Stimulated activated CD4-positive, alpha-beta T cell treated with anti-CD3 and anti-CD28 coated beads, Interleukin-1b, Interleukin-23, amount 100 ng/mL, for 24 hours (primary cell): ENCODE data around the gene NMT1.
A peak's percentile ranks its signal among the peaks of the same experiment; 100 is the strongest.

Experiments
- DNase-seq, 4 experiments: peaks; one replicate each; pipeline ENCODE4 v3.0.0-alpha.2; 2020; ENCODE audit warnings: low read depth in 4 of 4, low spot score in 1 of 4

Gene NMT1

DNA sequence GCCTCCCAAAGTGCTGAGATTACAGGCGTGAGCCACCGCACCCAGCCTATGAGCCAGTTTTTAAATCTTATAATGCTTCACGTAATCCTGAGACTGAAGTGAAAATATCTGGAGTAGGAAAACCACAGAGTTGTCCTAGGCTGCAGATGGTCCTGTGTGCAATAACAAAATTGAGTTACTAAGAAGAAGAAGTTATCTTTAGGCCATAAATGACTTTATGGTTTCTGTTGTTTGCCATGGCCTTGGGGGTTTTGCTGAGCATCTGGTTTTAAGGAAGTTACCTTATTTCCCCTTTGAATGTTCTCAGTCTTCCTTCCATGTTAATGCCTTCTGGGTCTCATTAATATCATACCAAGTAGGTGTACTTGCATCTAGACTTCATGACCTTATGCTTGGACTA is 16.5 kb downstream of the NMT1 start:
- no peak for DNase-seq

DNA sequence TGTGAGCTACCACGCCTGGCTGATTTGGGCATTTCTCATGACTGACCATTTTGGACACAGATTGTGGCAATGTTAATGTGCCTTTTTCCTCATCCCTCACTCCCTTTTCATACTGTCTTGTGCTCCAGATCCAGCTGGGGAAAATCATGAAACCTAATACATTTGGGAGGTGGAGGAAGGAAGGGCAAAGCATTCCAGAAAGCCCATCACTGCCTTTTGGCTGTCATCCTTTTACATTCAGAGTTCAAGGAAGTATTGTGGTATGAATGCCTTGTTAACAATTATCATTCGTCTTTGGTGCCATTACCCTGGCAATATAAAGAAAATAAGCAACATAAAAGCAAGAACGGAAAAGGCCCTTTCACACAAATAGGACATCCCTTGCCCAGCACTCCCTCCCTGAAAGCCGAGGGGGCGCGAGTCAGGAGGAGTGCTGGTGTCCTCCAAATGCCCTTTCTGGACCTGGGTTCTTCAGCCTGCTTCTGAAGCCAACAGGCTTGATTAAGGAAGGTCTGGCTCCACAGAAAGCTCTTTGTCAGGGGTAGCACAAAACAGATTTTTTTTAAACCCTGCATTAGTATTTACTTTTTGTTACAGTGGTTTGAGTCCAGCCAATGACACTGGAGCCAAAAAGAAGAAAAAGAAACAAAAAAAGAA is 20.1 kb downstream of the NMT1 start:
- DNase-seq = no peak

DNA sequence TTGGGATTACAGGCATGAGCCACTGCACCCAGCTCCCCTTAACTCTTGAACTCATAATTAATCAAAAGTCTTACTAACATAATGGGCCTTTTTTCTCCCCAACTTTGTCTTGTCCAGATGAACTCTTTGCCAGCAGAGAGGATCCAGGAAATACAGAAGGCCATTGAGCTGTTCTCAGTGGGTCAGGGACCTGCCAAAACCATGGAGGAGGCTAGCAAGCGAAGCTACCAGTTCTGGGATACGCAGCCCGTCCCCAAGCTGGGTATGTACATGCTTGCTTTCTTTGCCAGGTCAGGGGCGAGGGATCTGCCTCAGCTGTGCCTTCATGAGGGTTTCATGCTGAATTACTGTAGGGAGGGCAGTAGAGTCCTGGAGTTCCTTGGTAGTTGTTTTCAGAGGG is 25.3 kb downstream of the NMT1 start:
- DNase-seq = no peak

DNA sequence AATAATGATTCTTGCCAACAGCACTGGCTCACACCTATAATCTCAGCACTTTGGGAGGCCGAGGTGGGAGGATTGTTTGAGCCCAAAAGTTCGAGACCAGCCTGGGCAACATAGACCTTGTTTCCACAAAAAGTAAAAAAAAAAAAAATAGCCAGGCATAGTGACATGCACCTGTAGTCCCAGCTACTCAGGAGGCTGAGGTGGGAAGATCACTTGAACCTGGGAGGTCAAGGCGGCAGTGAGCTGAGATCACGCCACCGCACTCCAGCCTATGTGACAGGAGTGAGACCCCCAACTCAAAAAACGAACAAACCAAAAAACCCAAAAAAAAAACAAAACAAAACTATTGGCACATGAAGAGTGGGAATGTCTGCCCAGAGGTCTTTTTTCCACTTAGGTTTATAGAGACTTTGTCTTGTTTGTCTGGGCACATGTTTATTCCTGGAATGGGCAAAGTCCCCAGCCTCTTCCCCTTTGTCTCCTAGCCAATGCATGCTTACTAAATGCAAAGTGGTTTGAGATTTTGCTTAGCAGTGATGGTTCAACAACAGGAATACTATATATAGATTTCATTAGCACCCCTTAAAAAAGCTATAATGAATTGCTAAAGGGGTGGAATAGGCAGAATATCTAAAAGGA is 25.9 kb downstream of the NMT1 start:
- DNase-seq = no peak

DNA sequence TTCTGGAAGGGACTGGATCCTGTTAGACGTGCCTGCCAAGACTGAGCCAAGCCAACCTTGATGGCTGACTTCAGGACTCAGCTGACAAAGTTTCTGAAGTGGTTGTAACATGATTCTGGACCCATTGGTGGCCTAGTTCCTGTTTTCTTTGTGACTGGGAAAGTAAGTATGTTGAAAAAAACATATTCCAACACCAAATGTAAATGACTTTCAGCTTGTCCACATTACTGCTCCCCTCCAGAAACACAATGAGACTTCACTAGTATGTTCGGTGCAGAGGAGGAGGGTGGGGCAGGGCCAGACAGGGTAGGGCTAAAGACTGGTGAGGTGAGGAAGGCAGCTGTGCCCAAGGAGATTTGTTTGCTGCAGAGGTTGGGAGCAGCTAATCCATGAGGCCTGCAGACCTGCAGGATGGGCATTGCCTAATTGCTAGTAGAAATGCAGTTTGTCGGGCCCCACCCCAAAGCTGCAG is 26.4 kb downstream of the NMT1 start:
- DNase-seq = no peak

DNA sequence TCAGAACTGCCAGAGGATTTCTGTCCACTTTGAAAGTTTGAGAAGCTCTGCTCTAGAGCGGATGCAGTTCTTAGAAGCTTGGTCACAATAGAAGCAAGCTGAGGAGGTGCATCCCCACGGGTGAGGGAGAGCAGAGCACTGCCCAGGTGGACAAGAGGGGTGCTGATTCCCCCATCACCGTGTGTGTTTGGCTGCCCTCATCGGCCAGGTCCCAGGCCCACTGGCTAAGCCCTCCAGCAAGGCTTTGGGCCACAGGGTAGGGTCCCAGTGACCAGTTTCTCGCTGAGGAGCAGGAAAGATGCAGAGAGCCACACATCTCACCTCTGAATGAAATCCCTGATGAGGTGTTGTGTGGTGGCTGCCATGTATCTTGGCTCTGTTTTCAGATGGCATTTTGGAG is 26.9 kb downstream of the NMT1 start:
- DNase-seq = no peak

DNA sequence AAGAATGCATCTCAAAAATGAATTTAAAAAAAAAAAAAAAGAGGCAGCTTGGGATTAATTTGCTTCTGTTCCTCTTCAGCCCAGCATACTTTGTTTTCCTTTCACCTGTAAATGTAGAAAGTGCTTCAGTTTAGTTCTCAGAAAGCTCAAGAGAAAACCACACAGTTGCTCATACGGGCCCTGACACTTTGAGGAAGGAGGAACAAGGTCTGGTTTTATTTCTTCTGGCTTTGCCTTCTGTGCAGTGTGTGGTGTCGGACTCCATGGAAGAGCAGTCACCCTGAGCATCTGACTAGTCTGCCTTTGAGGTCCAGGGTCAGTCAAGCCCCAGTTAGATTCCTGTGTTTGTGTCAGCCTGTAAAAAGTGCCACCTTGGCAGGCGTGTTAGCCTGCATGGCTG is 27.6 kb downstream of the NMT1 start:
- no peak for DNase-seq

DNA sequence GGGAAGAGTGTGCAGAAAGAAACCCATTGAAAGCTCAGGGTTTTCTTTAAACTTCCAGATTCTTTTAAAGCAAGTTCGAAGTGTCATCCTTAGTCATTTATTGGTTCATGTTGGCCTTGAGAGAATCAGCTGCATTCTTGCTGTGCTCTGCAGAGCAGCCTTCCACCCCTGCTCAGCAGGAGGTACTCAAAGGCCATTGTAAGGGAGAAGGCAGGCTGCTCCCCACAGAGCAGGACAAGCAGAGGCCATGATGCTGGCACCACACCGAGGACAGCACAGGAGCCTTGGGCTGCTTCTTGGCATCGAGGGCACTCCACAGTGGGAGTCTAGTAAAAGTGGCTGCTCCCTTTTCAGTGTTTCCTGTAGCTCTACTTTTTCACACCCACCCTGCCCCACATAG is 29.6 kb downstream of the NMT1 start:
- DNase-seq = no peak

DNA sequence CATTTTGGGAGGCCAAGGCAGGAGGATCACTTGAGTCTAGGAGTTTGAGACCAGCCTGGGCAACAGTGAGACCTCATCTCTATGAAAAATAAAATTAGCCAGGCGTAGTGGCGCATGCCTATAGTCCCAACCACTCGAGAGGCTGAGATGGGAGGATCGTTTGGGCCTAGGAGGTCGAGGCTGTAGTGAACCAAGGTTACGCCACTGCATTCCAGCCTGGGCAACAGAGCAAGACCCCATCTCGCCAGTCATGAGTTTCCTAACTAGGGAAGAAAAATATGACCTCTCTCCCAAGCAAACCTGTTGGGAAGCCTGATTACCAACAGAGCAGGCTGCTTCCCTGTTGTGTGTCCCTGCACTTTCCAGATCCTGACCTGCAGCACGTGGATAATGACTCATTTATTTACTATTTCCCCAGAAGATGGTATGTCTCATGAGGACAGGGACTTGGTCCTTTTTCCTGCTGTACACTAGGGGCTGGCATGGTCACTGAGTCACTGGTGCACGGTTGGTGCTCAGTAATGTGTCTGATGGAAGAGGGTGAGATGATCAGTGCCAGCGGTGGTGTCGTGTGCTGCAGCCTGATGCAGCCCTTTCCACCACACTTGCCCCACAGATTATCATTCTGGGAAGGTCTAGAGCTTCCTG is 30.8 kb downstream of the NMT1 start:
- DNase-seq = no peak

DNA sequence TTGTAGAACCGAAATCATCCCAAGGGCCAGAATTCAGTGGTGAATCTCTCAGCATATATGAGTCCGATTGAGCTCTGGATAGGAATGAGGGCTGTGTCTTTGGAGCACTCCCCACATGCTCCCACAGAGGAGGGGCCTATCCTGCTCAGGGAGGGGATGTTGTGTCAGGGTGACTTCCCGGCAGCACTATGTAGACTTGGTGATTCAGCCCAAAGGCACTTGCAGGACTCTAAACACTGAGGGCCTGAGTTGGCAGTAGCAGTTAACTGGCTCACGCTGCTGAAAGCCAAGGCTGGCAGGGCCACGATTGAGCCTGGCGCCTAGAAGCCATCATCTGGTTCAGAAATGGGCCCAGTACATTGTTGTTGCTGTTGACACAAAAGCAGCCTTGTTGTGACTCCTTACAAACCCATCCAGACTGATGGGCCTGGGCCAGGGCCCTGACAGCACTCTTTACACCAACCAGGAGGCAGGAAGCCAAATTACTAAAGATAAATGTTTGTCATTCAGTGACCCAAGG is 31.9 kb downstream of the NMT1 start:
- DNase-seq = no peak

DNA sequence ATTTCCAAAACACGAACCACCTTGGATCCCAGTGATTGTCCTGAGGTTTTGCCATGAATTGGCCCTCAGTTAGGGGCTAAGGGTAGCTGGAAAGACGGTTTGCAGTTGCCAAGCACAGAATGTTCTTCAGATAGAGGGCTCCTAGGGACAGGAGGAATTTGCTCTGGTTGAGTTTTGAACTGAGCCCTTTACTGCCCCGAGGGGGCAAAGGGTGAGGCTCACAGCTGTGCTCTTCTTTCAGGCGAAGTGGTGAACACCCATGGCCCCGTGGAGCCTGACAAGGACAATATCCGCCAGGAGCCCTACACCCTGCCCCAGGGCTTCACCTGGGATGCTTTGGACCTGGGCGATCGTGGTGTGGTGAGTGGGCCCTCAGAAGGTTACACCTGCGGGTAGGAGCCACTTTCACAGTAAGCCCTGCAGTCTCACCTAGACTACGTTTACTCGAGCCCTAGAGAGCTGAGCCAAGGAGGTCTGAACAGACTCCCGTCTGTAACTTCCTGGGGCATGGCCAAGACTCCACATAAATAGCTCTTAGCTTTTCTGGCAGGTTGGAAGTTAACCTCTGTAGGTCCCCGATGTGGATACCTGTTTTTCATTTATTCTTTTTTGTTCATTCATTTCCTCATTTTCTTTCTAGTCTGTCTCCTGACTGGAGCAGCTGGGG is 32.5 kb downstream of the NMT1 start:
- DNase-seq = no peak

DNA sequence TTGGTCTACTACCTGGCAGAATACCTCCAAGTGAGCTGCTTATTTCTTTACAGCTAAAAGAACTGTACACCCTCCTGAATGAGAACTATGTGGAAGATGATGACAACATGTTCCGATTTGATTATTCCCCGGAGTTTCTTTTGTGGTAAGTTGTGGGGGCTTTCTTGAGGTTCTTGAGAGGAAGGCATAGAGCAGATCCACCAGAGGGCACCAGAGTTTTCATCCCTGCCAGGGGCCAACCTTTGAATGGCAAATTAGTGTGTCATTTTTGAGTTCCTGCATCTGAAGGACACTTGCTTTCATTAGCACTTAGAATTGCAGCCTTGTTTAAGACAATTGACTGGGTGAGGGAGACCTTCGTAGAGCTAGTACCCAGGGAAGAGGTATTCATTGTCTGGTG is 35.0 kb downstream of the NMT1 start:
- no peak for DNase-seq

DNA sequence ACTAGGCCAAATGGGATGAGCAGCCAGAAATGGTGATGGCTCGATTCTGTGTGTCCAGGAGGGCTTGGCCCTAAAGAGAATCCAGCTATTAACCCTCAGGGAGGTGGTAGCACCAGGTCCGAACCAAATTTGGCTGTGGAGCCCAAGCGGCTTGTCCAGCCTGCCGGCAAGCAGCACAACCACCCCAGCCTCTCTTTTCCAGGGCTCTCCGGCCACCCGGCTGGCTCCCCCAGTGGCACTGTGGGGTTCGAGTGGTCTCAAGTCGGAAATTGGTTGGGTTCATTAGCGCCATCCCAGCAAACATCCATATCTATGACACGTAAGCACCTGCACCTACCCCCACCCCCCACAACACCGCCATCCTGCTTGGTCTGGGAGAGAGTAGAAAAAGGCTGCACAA is 35.8 kb downstream of the NMT1 start:
- DNase-seq = no peak

DNA sequence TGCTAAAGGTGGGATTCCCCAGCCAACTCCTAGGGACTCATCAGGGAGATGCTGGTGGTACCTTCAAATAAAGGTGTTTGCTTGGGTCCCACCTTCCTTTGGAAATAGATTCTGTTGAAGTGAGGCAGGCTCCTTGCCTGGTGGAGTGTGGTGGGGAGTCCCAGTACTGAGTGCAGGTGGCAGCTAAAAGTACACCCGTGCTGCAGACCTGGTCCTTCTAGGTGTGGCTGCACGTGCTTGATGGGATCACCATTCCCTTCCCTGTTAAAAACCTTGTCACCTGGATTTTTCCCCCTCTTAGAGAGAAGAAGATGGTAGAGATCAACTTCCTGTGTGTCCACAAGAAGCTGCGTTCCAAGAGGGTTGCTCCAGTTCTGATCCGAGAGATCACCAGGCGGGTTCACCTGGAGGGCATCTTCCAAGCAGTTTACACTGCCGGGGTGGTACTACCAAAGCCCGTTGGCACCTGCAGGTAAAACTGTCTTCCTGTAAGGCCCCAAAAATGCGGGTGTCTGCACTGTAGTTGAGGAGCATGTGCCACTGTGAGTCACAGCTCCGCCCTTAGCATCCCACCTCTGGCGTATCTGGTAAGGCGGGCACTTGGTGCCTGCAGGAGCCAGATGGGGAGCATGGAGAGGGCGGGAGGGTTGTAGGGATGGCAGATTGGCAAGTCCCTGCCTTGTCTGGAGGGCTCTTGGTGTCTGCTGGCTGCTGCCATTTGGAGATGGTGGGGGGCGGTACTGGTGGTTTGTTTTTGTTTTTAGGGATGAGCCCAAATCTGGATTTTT is 37.2 kb downstream of the NMT1 start:
- no peak for DNase-seq

DNA sequence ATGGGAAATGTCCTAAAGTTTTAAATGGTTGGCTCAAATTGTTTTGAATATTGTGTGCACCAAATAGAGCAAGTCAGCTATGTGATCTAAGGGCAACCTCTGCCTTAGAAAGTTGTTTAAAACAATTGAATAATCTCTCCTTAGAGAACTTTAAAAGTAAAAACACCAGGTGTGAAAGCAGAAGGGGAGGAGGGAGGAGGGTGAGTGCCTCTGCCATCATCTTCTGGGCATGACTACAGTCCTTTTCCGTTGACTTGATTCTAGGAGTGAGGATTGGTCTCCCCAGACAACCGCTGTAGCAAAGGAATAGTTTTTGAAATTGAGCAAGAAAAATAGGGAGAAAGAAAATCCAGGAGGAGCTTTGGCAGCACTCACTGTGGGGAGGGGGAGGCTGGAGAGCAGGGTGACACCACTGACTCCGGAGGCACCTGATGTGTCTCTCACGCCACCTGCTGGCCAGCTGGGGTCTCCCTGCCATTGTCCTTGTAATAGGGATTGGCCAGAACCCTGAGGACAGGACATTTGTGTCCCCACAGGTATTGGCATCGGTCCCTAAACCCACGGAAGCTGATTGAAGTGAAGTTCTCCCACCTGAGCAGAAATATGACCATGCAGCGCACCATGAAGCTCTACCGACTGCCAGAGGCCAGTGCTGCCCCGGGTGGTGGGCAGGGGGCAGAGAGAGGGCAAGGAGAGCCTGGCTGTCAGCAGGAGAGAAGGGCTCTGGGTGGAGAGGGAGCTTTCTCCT is 37.9 kb downstream of the NMT1 start:
- DNase-seq = peak; percentile 26 to 61 (median 50)

DNA sequence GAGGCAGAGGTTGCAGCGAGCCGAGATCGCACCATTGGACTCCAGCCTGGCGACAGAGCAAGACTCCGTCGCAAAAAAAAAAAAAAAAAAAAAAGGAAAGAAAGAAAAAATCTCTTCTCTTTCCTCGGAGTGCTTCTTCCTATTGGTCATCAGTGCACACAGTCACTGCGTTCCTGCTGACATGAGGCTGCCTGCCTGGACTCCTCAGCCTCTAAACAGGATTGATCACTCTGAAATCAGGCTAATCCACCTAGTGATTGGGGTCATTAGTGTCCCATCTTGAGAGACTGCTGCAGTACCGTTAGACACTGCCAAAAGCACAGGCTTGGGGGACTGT is 40.4 kb downstream of the NMT1 start:
- DNase-seq = no peak

DNA sequence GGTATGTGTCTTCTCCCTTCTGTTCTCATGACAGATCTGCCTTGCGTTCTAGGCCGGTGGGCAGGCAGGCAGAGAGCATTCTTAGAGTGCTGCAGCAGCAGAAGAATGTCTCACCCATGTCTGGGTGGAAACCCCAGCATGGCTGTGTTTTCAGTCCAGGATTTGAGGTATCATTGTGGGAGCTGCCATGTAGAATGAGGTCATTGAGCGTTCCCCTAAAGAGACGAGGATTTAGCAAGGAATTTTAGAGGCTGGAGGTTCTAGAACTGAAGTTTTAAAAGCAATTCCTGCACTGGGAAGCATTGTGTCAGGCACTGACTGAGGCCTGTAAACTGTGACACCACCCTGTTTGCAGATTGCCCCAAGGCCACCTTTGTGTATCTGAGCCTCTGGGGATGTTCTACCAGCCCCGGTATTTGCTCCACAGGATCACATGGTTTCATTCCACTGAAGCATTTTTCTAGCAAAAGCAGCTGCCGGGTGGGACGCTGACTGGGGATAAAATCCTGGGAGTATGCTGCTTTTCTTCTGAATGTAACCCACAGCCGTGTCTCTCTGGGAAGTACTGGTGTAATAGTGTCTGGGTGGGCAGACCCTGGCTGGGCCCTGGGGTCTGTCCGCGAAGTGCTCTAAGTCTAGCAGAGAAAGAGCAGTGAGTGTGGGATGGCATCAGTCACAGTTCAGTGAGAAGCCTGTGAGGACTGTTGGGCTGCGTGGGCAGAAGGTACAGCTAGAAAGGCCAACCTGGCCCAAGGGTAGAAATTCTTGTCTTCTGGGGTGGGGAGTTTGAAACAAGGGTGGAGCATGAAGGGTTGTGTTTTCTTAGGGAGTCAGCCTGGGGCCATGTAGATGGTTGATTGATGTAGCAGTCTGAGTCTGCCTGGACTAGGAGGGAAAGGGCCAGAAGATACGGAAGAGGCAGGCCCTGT is 41.0 kb downstream of the NMT1 start:
- no peak for DNase-seq

DNA sequence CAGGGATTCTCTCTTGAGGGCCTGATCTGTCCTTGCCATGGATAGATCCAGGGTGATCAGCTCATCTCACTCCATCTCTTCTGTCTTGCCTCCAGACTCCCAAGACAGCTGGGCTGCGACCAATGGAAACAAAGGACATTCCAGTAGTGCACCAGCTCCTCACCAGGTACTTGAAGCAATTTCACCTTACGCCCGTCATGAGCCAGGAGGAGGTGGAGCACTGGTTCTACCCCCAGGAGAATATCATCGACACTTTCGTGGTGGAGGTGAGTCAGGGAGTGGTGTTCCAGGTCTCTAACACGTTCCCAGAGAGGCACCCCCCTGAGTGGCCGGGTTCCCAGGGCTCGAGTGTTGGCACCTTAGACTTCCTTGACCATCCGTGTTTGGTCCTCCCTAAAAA is 41.7 kb downstream of the NMT1 start:
- no peak for DNase-seq

DNA sequence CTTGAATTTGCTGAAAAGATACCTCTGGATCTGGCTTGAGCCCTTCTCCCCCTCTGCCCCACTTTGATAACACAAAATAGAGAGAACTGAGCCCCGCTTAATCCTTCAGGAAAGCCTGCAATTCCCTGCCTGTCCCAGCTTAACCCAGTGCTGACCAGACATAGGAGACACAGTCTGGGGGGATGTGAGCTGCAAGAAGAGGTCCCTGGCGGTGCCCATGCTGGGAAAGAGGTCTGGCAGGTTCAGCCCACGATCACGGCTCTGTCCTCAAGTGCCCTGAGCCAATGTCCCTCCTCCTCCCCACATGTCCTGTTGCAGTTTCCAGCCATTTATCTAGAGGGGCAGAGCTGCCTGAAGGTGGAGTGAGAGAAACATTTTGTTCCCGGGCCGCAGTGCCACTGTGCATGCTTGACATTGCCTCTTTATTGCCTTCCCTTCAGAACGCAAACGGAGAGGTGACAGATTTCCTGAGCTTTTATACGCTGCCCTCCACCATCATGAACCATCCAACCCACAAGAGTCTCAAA is 42.2 kb downstream of the NMT1 start:
- no peak for DNase-seq
